Neuron (in vitro differentiated cells): ENCODE results near the gene TOLLIP.

Experiments
- H2AFZ ChIP-seq: one replicate; pipeline ENCODE4 v1.6.1; 2013; ENCODE audit warnings: low read depth, mild to moderate bottlenecking, inconsistent platforms, low read length, moderate library complexity
- H3K27me3 ChIP-seq: one replicate; pipeline ENCODE4 v1.6.1; 2013; ENCODE audit warnings: low read length; ENCODE audit not compliant: insufficient read depth
- H3K36me3 ChIP-seq: one replicate; pipeline ENCODE4 v1.6.1; 2013; ENCODE audit warnings: low read length; ENCODE audit not compliant: insufficient read depth
- H3K4me1 ChIP-seq: one replicate; pipeline ENCODE4 v1.6.1; 2013; ENCODE audit warnings: low read length; ENCODE audit not compliant: insufficient read depth
- H3K4me3 ChIP-seq: 2 replicates; pipeline ENCODE4 v1.5.1; 2013; ENCODE audit warnings: mild to moderate bottlenecking, low read length, moderate library complexity
- H3K9me3 ChIP-seq: one replicate; pipeline ENCODE4 v1.6.1; 2013; ENCODE audit warnings: low read length

Gene TOLLIP

GRCh38 chr11:1285316-1285744, 24.1 kb downstream of the TOLLIP start:
- no peaks in the 10 kb centered on the region for H3K27me3 ChIP-seq
- H2AFZ ChIP-seq: no peak overlapping the region
- H3K9me3 ChIP-seq: no peaks in the 10 kb centered on the region
- no peaks in the 10 kb centered on the region for H3K4me1 ChIP-seq
- no peak overlapping the region for H3K4me3 ChIP-seq
- H3K36me3 ChIP-seq: peaks cover 55% of the 10 kb centered on the region

- peaks cover 44% of the 10 kb centered on the region for H3K36me3 ChIP-seq
- no peaks in the 10 kb centered on the region for H3K27me3 ChIP-seq
- H3K4me3 ChIP-seq: no peak overlapping the region
- no peak overlapping the region for H2AFZ ChIP-seq
- no peaks in the 10 kb centered on the region for H3K4me1 ChIP-seq
- H3K9me3 ChIP-seq: no peaks in the 10 kb centered on the region
Observed at GRCh38 chr11:1283906-1284305, 25.5 kb downstream of the TOLLIP start.

GRCh38 chr11:1283091-1283511, 26.3 kb downstream of the TOLLIP start:
- Histone ChIP-seq H3K4me1 (no peaks in the 10 kb centered on the region), H2AFZ (no peak overlapping the region), H3K4me3 (no peak overlapping the region), H3K9me3 (no peaks in the 10 kb centered on the region), H3K27me3 (no peaks in the 10 kb centered on the region), H3K36me3 (peaks cover 44% of the 10 kb centered on the region)

GRCh38 chr11:1281974-1282365, 27.5 kb downstream of the TOLLIP start:
- no peaks in the 10 kb centered on the region for H3K4me1 ChIP-seq
- no peaks in the 10 kb centered on the region for H3K27me3 ChIP-seq
- no peak overlapping the region for H2AFZ ChIP-seq
- H3K36me3 ChIP-seq: peaks cover 49% of the 10 kb centered on the region
- H3K9me3 ChIP-seq: no peaks in the 10 kb centered on the region
- H3K4me3 ChIP-seq: no peak overlapping the region

GRCh38 chr11:1281326-1281973, 28.0 kb downstream of the TOLLIP start:
- no peaks in the 10 kb centered on the region for H3K4me1 ChIP-seq

GRCh38 chr11:1280116-1281035, 29.1 kb downstream of the TOLLIP start:
- Histone ChIP-seq H3K4me1 (no peaks in the 10 kb centered on the region), H3K27me3 (no peaks in the 10 kb centered on the region), H3K9me3 (no peaks in the 10 kb centered on the region), H2AFZ (no peak overlapping the region), H3K4me3 (no peak overlapping the region), H3K36me3 (peaks cover 48% of the 10 kb centered on the region)

More at GRCh38 chr11:1281326-1281973, 28.0 kb downstream of the TOLLIP start:
- Histone ChIP-seq H3K4me3 (no peak overlapping the region), H3K36me3 (peaks cover 49% of the 10 kb centered on the region), H2AFZ (no peak overlapping the region), H3K27me3 (no peaks in the 10 kb centered on the region), H3K9me3 (no peaks in the 10 kb centered on the region)

GRCh38 chr11:1279674-1280055, 29.8 kb downstream of the TOLLIP start:
- no peaks in the 10 kb centered on the region for H3K4me1 ChIP-seq
- H3K27me3 ChIP-seq: no peaks in the 10 kb centered on the region
- no peak overlapping the region for H2AFZ ChIP-seq
- no peak overlapping the region for H3K4me3 ChIP-seq
- H3K36me3 ChIP-seq: peaks cover 46% of the 10 kb centered on the region
- H3K9me3 ChIP-seq: no peaks in the 10 kb centered on the region

- Histone ChIP-seq H3K36me3 (peaks cover 43% of the 10 kb centered on the region), H3K9me3 (peaks cover under 1% of the 10 kb centered on the region), H3K27me3 (no peaks in the 10 kb centered on the region), H2AFZ (no peak overlapping the region), H3K4me3 (no peak overlapping the region), H3K4me1 (no peaks in the 10 kb centered on the region)
Observed at GRCh38 chr11:1278766-1279673, 30.4 kb downstream of the TOLLIP start.

- Histone ChIP-seq H2AFZ (no peak overlapping the region), H3K9me3 (peaks cover 7% of the 10 kb centered on the region), H3K4me3 (no peak overlapping the region), H3K4me1 (no peaks in the 10 kb centered on the region), H3K27me3 (no peaks in the 10 kb centered on the region), H3K36me3 (peaks cover 35% of the 10 kb centered on the region)
Observed at GRCh38 chr11:1277936-1278512, 31.4 kb downstream of the TOLLIP start.

- no peaks in the 10 kb centered on the region for H3K27me3 ChIP-seq
- H2AFZ ChIP-seq: no peak overlapping the region
- no peak overlapping the region for H3K4me3 ChIP-seq
- peaks cover 35% of the 10 kb centered on the region for H3K36me3 ChIP-seq
- peaks cover 7% of the 10 kb centered on the region for H3K9me3 ChIP-seq
- no peaks in the 10 kb centered on the region for H3K4me1 ChIP-seq
Observed at GRCh38 chr11:1276866-1277615, 32.4 kb downstream of the TOLLIP start.

- Histone ChIP-seq H3K27me3 (no peaks in the 10 kb centered on the region), H3K9me3 (peaks cover 7% of the 10 kb centered on the region), H3K4me1 (peaks cover 6% of the 10 kb centered on the region), H2AFZ (no peak overlapping the region), H3K4me3 (no peak overlapping the region), H3K36me3 (peaks cover 34% of the 10 kb centered on the region)
Observed at GRCh38 chr11:1276041-1276790, 33.2 kb downstream of the TOLLIP start.
